Embryonic facial prominence (tissue), 1 donor: Measurements from ENCODE around the gene IGF2BP2.
"Not testable (repeated sequence)": the region's sequence is repeated elsewhere in the genome, so short reads cannot be mapped to it uniquely, and the experiment has no call there.

Experiments
- DNase-seq: peaks from one replicate; pipeline ENCODE4 v3.0.0-alpha.2; 2016; ENCODE audit errors: extremely low spot score

The IGF2BP2 gene

DNA sequence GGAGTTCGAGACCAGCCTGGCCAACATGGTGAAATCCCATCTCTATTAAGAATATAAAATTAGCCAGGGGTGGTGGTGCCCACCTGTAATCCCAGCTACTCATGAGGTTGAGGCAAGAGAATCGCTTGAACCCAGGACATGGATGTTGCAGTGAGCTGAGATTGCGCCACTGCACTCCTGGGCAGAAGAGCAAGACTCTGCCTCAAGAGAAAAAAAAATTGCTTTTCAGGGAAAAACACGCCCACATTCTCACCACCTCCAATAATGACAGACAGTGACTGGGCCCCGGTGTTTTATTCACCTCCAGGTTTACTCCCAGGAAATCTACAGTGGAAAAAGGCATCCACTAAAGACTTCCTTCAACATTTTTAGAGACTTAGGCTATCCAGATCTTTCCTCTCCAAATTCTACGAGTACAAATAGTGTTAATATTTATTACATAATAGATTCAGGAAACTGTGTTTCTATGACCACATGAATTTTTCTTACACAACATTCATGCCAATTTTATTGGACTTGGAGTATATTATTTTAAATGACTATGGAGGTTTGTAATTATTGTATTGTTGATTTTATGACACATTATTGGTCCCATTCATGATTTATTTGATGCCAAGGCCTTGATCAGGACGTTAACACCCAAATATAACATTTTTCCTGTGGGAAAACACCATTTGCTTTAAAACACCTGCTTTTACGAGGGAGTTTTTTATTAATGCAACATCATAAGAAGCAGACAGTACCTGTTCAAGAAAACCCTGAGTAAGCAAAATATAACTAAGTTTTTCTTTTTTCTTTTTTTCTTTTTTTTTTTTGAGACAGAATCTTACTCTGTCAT lies 26.6 kb downstream of the IGF2BP2 start:
- no peak for DNase-seq

DNA sequence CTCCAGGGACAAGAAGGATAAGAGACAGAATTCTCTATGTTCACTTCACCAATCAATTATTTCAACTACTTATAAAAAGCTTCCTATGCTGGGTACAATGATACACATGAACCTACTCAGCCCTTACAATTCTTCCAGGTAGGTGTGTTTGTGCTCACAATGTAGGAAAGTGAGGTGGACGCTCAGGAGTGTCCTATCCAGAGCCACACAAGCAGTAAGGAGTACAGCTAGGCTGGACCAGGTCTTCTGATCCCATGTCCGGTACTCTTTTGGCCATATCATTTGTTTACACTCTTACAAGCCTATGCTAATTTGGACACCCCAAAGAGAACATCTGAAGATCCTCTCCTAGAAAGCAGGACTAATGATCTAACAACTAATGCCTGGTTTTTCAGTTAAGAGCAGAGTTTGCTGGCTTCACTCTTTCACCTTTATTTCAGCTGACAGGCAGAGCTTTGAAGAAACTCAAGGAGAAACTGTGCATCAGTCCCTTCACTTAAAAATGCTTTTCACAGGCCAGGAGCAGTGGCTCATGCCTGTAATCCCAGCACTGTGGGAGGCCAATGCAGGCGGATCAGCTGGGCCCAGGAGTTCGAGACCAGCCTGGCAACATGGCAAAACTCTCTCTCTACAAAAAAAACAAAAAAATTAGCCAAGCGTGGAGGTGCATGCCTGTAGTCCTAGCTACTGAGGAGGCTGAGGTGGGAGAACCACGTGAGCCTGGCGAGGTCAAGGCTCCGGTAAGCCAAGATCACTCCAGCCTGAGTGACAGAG lies 27.5 kb downstream of the IGF2BP2 start:
- no peak for DNase-seq

DNA sequence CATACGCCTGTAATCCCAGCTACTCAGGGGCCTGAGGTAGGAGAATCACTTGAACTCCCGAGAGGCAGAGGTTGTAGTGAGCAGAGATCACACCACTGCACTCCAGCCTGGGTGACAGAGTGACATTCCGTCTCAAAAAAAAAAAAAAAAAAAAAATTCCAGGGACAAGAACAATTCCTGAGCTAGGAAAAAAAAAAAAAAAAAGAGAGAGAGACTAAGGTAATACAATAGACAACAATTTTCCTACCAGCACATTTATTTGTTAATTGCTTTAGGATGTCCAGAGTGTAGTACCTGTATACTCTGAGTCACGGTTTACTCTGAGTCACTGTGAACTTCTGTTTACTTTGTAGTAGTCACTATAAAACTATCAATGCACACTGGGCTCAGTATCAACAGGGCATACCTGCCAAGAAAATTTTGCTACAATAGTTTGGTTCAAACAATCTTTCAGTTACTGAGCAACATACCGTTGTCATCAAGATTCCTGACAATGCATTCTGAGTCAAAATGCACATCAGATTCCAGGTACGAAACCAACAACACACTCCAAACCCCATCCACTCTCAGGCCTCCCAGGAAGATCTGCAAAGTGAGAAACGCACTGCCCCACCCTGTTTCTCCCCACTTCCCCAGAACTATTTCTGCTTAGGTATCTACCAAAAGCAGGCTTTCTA lies 28.3 kb downstream of the IGF2BP2 start:
- DNase-seq = no peak

DNA sequence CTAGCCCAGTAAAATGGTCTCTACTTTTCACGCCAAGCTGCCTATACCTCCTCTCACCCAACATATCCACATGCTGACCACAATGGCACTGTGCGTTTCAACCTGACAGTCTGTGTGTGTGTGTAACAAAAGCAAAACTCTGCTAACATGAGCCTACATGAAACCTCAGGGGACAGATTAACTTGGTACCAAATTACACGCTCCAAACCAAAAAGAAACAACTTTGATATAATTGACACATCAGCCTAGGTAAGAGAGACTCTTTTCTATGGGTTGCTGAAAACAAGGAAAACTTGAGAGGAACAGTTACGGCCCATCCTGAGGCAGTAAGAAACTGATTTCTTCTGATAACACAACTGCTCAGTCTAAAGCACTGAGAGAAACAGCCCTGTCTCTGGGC lies 31.5 kb downstream of the IGF2BP2 start:
- DNase-seq = no peak

DNA sequence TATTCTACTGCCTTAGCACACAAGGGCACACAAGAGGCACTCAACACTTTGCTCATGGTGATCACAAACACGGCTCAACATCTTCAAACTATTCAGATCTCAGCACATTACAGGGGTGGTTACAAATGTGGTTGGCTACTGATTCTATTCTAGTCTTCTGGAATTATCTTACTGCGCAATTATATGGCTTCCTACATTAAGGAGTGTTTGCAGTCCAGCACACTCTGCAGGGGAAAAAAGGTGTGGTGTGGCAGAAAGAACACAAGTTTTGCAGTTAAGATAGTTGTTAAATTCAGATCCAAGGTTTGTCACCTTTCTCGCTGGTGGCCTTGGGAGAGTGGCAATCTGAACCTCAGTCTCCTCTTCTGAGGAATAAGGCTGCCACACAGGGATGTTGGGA lies 31.9 kb downstream of the IGF2BP2 start:
- no peak for DNase-seq

DNA sequence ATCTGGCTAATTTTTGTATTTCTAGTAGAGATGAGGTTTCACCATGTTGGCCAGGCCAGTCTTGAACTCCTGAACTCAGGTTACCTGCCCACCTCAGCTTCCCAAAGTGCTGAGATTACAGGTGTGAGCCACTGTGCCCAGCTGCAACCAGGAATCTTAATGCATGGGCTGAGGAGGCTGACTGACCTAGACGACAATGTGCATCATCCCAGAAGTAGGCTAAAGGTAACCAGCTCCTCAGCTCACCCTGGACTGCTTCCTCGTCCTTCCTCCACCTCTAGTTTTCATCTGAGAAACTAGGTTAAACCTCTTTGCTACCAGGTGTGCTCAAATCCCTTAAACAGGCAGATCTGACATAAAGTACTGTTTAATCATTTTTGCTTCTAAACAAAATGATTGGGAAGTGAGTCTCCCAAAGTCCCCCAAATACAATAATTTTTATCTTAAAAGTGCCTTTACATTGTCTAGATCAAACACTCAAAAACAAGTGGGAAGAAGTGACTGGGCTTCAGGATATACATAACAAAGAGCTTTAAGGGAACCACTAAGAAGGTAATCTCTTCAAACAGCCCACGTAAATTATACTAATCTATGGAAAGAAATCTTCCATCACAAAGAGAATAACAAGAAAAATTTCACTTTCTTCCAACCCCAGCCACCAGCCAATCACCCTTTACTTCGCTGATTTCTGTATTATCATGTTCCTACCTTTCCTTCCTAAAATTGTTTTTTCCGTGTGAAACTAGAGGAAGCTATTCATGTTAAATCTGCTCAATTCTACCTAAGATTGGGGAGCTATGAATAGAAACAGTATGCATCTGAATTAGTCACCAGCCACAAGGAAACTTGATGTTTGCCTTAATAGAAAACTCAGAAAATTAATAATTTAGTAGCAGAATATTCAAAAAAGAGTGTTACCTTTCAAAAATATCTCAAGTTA lies 34.7 kb downstream of the IGF2BP2 start:
- no peak for DNase-seq

DNA sequence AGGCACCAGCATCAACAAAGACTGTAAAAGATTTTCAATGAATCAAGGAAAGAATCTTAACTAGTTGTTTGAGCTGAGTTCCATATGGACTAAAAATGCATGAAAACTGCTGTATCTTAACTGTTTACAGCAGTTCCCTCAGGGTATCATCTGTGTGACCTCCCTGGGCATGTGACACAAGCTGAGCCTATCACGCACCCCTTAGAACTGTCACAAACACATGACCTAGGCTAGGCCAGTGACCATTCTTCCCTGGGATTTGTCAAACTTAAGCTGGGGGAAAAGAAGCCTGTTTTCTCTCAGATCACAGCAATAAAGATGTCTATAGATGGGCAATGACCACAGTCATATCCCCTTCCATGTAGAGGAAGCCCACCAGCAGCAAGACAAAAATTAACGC lies 35.7 kb downstream of the IGF2BP2 start:
- DNase-seq = no peak

DNA sequence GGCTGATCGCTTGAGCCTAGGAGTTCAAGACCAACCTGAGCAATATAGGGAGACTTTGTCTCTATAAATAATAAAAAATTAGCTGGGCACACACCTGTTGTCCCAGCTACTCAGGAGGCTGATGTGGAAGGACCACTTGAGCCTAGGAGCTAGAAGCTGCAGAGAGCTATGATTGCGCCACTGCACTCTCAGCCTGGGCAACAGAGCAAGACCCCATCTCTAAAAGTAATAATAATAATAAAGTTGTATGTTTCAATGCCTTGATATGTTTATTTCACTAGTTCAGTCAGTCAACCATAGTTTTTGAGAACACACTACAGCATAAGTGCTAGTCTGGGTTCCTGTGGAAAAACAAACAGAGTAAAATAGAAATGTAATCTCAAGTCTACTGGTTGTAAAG lies 36.5 kb downstream of the IGF2BP2 start:
- DNase-seq = no peak

DNA sequence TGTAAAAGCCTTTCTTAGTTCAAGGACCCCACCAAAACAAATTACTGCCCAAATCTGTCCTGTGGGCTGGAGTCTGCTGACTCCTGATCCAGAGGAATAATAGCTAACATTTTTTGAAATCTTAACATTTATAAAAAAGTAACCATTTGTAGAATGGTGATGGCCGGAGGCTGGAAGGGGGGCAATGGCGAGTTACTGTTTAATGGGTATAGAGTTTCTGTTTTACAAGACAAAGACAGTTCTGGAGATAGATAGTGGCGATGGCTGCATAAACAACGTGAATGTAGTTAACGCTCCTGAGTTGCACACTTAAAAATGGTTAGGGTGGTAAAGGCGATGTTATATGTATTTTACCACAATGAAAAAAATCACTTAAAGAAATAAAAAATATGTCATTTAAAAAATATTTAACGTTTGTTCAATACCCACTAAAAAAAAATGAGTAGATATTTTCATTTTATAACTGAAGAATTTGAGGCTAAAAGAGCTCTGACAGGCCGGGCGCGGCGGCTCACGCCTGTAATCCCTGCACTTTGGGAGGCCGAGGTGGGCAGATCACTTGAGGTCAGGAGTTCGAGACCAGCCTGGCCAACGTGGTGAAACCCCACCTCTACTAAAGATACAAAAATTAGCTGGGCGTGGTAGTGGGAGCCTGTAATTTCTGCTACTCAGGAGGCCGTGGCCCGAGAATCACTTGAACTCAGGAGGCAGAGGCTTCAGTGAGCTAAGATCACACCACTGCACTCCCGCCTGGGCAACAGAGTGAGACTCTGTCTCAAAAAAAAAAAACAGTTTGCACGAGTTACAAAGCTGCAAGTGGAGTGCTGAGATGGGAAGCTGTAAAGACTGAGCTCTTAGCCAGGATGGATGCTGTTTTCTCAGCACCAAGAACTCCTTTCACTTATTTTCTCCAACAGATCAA lies 37.6 kb downstream of the IGF2BP2 start:
- DNase-seq = no peak

DNA sequence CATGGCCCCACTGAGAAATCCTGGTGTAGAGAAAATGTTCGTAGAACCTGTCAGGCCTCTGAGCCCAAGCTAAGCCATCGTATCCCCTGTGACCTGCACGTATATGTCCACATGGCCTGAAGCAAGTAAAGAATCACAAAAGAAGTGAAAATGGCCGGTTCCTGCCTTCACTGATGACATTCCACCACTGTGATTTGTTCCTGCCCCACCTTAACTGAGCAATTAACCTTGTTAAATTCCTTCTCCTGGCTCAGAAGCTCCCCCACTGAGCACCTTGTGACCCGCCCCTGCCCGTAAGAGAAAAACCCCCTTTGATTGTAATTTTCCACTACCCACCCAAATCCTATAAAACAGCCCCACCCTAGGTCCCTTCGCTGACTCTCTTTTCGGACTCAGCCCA lies 38.6 kb downstream of the IGF2BP2 start:
- DNase-seq = not testable (repeated sequence)

DNA sequence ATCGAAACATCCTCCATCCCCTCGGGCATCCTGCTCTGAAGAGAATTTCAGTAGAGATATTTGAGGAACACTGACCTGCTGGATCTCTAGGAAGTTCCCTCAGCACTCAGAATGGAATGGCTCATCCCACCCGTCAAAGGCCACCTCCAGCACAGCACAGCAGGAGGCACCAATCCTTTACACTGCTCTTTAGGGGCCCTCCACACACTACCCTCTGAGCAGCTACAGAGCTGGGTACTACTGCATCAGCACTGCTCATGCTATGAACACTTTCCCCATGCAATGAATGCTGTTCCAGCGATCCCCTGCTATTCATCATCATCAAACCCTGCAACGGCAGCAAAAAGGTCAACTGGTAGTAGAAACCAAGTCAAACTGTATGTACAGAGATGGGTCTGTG lies 40.5 kb downstream of the IGF2BP2 start:
- no peak for DNase-seq

DNA sequence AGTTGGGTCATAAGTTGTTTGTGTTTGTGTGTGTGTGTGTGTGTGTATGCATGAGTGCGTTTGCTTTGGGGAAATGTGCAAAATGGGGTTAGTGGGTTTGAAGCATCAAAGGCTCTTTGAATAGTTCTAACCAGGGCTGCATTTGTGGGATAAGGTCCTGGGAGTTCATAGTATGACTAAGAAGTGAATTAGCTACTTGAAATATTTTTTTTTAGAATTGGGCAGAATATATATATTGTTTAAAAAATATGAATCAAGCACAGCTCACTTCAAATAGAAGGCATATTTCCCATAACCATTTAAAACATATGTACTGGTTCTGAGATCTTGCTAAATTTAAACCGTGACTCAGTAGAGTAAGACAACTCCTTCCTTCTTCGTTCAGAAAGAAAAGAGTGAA lies 43.1 kb downstream of the IGF2BP2 start:
- no peak for DNase-seq

DNA sequence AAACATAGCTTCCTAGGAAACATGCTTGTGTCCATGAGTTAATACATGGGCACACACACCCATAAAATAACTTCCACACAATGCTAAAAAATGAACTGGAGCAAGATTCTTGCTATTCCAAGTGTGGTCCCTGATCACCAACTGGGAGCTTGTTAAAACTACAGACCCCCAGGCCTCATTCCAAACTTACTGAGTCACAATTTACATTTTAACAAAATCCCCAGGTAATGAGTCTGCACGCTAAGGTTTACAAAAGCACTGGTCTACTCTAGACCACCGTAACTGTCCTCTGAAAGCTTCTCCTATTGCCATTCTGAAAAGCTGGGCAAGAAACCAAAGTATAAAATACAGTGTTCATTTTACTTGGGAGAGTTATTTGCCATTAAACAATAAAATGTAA lies 45.4 kb downstream of the IGF2BP2 start:
- DNase-seq = no peak

DNA sequence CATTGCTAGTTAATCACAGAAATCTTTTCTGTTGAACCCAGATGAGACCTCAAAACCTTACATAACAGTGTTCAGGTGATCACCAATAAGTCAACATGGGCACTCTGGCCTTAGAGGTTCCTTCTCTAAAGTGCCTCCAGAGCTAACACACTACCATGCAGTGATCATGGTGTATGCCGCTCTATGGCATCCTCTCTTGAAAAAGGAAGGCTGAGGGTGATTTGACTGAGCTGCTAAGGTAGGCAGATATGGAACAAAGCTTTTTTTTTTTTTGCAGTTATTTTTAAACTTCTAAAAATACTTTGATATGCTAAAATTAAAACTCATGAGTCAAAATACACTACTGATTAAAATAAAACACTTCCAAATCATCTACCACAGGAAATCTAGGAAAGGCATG lies 46.0 kb downstream of the IGF2BP2 start:
- no peak for DNase-seq

DNA sequence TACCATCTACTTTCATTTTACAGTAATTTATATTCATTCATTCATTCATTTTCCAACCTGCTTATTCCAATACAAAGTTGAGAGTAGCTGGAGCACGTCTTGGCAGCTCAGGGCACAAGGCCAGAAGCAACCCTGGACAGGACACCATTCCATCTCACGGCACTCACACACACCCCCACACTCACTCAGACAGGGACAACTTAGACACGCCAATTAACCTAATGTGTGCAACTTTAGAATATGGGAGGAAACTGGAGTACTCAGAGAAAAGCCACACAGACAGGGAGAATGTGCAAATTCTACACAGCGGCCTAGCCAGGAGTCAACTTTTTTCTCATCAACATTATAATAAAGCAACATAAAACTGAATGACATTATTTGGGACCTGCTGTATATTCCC lies 46.7 kb downstream of the IGF2BP2 start:
- no peak for DNase-seq

DNA sequence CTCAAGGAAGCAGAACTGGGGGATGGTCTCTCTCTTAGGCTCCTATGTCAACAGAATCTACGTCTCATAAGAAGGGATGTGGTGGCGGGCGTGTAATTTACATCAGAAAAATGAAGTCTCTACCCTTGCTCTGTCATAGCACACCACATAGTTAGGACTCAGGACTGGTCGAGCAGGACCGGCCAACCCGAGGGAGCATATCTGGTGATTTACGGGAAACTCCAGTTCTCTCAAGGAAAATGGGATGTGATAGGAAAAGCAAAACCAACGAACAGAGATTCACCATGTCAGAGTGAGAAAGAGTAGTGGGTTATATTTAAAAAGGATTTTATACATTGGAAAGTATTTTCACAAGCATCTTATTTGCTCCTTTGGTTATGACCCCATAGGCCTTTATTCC lies 54.7 kb downstream of the IGF2BP2 start:
- DNase-seq = no peak

DNA sequence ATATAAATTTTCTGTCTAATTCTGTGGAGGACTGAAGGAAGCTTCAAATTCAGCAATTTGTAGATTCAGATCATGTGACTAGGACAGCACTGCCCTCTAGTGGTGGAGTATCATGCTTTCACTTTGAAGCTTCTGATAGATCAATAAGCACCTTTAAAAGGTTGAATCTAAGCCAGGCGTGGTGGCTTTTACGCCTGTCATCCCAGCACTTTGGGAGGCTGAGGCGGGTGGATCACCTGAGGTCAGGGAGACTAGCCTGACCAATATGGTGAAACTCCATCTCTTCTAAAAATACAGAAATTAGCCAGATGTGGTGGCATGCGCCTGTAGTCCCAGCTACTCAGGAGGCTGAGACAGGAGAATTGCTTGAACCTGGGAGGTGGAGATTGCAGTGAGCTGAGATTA lies 56.3 kb downstream of the IGF2BP2 start:
- DNase-seq = not testable (repeated sequence)

DNA sequence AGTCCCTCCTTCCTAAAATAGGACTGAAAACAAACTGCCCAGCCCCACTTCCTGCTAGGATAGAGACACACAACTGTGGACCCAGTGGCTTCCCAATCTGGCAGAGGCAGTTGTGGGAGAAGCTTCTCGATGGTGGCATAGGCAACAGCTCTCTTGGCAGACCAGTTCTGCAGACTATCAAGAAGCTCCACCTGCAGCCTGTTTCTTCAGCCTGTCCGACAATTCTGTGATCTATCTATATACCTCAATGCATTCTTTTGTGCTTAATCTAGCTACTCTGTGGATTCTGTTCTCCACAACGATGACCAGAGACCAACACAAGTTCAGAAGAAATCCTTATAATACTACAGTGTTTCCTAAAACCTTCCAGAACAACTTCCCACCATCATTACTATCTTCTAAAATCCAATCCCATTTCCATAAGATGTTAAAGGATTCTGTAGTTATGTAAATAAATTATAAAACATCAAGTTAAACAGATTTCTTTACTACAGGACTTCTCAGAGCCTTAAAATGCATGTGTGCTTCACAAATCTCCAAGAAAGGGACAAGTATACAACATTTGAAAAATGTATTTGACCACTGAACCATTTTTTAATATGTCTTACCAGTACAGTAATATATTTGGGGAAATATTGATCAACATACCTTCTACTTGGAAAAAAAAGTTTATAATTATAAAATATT lies 57.7 kb downstream of the IGF2BP2 start:
- DNase-seq = no peak

DNA sequence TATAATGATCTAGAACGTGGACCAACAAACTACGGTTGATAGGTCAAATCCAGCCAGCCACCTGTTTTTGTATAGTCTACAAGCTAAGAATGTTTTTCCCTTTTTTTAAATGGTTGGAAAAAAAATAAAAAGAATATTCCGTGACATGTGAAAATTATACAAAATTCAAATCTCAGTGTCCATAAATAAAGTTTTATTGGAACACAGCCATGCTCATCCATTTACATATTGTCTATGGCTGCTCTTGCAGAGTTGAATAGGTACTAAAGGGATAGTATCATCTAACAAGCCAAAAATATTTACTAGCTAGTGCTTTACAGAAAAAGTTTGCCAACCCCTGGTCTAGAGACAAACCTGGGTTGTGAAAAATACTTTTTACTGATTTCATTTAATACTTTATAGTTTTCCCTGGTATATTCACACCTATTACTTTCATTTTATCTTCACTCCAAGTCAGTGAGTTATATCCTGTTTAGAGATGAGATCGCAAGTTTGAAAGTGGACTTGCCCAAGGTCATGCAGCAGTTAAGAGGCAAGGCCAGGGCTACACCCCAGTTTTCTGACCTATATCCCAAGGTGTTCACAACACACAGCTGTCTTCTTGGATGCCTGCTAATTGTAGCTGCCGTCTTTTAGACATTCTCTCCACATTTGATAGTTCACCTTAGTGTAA lies 58.4 kb downstream of the IGF2BP2 start:
- no peak for DNase-seq
